NAMALWA (cell line): Measurements from ENCODE around the gene NR3C2.
"Not testable (repeated sequence)": the region's sequence is repeated elsewhere in the genome, so short reads cannot be mapped to it uniquely, and the experiment has no call there.

Source experiments
- DNase-seq: peaks from one replicate; pipeline ENCODE4 v3.0.0-alpha.2; 2015; ENCODE audit warnings: low spot score

Gene NR3C2

DNA sequence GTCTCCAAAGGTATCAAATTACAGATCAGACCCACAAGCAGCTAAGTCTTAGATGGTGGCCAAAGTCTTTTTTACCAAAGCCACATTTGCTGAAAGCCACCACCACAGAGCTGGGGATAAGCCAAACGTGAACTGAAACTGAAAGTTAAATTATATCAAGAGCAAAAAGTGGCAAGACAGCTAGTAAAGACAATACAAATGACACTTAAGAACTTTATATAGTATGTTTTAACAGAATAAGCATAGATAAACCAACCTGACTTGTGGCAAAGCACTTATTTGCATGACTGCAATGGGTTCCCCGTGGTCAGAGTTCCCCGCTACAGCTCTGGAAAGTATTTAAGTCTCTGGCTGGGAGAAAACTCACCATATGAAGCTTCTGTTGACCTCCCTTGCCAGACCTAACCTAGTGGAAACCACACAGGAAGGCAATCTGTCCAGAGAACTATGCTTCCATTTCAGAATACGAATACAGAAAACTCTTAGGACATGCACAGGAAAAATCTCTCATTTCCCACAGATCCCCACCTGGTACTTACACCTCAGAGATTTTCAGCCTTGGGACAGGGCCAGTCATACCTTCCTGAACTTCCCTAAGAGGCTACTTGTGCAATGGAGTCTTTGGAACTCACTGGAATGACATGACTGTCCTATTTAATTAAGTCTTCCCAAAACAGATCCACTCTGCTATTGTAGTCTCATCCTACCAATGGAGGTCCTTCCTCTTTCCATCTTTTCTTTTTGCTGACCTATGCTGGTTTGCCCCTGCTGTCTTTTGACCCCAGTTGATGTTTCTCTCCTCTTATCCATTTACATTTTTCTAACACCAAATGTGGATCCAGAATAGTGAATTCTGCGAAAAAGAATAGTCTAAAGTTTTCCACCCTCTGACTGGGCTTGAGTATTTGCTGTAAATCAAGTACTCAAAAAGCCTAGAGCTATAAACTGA, 225.1 kb downstream of the NR3C2 start:
- DNase-seq = peak; percentile 12

DNA sequence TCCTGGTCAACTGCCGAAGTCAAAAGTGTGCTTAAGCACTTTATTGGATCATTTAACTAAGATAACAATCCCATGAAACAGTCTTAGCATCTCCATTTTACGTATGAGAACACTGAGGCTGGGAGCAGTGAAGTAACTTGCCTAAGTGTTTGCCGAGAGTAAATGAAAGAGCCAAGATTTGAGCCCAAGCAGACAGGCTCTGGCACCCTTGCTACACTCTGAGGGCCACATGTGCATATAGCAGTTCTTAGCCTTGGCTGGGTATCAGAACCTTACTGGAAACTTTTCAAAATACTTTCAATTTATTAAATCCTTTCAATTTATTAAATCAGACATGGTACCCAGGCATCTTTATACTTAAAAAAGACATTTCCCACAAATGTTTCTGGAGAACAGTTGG, 225.9 kb downstream of the NR3C2 start:
- DNase-seq = no peak

DNA sequence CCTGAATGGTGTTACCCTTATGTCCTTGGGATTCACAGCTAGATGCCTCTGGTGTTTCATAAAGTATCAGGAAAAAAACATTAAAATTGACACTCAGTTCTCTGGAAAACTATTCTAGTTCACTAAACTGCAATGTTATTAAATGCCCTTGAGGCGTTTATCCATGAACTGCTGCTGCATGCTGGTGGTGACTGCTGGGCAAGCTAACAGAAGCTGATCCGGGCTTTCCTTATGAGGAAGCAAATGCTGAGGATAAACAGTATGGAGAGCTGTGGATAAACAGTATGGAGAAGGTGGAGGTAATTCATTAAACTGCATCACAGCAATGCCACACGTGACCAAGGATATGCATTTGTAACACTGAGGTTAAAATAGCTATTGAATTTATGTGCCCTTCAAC, 227.0 kb downstream of the NR3C2 start:
- no peak for DNase-seq

DNA sequence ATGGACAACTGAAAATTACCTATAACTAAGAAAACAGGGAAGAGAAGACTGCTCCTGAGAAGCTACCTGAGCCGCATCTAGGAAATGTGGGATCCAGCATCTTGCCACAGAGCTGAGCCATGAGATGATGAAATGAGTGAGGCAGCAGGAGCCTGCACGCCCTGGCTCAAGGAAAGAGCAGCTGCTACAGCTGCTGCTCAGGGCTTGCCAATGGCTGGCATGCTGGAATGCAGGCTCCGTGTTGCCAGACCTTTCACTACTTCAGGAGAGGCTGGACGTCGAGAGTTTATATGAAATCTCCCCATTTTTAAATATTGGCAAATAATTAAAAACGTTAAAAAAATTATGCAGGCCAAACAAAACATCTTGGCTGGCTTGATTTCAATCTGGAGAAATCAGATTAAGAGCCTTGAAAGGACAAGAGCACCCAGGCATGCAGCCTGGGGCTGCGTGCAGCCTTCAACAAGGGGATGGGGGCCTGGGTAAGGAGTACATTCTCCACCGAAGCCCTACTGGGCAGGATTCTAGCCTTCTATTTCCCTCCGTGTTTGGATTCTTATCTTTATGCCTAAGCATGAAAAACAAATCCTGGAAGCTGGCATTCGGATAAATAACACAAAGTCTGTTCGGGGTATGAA, 227.6 kb downstream of the NR3C2 start:
- no peak for DNase-seq

DNA sequence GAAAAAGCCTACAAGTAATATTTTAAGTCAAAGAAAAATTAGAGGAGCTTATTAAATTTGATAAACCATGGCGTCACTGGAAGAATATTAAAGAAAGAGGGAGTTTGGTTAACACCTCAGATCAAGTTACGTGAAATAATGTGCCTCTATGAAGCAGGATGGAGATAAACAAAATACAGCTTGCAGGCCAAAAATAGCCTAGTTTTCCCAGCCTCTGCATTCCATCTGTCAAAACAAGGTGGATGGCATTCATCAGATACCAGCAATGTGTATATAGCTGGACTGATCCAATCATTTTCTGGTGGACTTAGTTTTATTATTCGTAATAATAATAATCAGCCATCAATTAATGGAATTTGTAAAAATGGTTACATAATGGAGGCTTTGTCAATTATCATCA, 230.7 kb downstream of the NR3C2 start:
- DNase-seq = no peak

DNA sequence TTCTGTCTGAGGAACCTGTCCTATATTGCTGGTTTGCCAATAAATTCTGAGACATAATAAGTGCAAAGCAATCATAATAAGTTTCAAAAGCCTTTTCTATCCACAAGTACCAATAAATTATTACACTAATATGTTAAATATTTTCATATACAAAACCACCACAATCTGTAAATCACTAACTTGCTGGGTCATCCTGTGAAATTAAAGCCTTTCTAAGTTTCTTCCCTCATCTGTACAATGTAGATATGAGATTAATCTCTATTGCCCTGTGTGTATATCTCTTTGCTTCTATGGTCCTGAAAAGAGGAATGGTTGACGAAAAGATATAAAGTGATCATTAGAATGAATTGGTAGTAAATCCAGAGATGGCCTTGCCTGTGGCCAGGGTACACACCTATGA, 231.6 kb downstream of the NR3C2 start:
- no peak for DNase-seq

DNA sequence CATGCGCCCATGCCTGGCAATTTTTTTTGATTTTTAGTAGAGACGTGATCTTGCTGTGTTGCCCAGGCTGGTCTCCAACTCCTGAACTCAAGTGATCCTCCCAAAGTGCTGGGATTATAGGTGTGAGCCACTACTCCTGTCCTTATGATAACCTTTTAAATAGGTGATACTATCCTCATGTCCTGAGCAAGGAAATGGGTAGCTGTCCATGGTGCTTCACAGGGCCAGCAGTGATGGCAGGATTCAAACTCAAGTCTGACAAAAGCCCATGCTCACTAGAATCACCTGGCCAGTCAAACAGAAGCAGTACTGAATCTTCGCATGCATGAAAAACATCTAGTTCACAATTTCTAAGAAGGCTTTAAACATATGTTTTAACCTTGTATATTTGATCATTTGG, 235.1 kb downstream of the NR3C2 start:
- DNase-seq = no peak

DNA sequence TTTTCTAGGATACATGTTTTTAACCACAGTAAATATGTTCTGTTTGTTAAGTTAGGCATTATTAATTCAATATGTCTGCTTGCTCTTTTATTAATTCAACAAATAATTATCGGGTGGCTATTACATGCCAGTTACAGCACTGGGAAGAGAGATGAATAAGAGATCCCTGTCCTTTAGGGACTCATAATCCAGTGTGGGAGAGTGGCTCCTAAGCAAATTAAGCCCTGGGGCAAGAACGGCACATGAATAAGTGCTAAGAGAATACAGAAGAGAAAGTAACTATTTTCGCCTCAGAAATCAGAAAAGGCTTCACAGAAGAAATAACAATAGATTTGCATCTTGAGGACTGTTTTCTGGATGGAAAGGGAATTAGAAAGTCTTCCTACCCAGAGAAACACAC, 236.7 kb downstream of the NR3C2 start:
- DNase-seq = no peak

DNA sequence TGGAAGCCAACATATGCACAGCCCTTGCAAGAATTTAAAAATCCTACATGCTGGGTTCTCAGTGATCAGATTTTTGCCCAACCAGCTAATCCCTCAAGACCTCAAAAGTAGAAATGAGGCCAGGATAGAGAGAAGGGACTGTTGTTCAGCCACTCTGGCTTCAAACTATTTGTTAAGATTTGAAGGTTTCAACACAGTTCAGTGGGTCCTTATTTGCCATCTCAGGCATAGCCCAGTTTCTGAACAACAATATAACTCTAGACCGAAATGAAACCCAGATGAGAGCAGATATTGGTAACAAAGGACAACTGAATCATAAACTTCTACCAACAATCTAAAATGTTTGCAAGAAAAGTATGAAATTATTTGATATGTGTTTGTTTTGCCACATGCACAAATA, 237.3 kb downstream of the NR3C2 start:
- DNase-seq = no peak

DNA sequence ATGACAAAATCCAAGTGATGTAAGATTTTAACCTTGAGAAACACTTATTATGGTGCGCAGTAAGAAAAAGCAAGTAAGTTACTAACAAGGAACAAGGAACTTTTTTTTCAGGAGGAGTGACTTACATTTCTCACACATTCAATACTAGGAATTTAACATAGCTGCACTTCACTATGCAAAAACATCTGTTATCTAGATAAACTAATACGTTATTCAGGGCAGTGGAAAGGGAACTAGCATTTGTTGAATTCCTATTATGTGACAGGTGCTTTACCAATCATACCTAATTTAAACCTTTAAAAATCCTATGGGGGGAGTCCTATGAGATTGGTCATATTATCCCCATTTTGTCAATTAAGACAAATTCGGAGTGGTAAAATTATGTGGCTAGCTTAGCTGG, 238.0 kb downstream of the NR3C2 start:
- no peak for DNase-seq

DNA sequence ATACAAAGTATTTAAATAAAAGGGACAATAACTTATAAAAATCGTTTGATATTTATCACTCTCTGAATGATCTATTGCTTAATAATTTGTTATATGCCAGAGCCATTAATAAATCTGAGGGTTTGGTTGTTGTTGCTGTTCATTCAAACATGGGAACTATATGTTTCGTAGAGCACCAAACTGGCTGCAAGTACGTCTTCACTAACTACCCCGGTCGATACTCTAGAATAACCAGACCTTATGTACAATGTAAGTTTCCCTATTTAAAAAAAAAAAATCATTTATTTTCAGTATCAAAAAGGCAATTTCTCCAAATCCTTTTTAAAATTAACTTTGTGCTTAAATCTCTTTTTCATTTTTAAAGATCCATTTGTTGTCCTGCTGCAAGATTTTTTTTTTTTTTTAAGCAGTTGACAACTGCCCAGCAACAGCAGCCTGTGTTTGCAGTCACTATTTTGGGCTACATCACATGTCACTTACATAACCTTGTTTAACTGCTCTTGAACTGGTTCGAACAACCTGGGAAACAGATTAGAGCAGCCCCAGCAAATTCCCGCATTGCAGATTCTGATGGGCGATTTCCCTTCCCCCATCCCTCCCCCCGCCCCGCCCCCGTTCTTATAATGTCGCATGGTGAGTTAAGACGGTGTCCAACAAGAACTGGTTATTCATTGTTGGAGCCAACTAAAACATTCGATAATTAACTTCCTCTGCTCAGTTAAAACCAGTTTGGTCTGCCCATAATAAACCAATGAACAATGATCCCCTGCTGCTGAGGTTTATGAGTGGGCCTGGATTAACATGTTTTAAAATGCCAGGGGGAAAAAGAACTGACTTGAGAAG, 238.9 kb downstream of the NR3C2 start:
- DNase-seq = no peak

DNA sequence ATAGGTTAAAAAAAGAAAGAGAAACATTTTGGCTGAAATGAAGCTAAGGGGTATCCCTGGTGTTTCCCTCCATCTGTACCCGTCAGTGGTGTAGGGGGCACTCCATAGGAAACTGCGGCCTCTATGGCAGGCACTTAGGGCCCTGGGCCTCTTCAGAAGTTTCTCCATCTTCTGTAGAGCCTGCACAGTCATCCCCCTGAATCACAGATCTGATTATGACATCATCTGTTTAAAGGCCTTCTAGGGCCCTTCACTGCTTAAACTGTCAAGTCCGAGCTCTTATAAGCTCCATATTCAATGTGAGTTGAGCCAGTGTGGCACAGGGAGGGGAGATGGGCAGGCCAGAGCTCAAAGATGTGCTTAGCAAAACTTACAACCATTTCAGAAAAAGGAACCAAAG, 241.3 kb downstream of the NR3C2 start:
- no peak for DNase-seq

DNA sequence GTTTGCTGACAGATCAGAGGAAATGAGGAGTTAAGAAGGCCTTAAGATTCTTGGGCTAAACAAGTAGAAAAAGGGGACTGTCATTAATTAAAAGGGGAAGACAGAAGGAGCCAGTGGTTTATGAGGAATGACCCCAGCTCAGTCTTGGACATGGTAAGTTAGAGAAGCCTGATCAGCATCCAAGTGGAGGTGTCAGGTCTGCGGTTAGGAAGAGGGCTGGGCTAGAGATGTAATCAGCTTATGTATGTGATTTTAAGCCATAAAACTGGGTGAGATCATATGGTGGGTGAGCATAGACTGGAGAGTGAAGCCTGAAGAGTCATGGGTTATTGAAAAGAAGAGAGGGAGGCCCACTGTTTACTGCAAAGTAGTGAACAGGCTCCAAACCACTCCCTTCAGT, 246.1 kb downstream of the NR3C2 start:
- no peak for DNase-seq

DNA sequence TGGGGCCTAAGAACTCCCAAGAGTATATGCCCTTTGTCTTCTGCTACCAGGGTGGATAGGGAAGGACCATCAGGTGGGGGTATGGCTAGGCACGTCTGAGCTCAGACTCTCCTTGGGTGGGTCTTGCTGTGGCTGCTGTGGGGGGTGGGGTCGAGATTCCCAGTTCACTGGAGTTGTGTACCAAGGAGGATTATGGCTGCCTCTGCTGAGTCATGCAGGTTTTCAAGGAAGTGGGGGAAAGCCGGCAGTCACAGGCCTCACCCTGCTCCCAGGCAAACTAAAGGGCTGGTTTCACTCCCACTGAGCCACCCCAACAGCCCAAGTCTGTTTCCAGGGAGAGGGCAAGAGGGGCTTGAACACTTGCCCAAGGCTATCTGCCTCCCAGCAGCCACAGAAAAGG, 249.7 kb downstream of the NR3C2 start:
- no peak for DNase-seq

DNA sequence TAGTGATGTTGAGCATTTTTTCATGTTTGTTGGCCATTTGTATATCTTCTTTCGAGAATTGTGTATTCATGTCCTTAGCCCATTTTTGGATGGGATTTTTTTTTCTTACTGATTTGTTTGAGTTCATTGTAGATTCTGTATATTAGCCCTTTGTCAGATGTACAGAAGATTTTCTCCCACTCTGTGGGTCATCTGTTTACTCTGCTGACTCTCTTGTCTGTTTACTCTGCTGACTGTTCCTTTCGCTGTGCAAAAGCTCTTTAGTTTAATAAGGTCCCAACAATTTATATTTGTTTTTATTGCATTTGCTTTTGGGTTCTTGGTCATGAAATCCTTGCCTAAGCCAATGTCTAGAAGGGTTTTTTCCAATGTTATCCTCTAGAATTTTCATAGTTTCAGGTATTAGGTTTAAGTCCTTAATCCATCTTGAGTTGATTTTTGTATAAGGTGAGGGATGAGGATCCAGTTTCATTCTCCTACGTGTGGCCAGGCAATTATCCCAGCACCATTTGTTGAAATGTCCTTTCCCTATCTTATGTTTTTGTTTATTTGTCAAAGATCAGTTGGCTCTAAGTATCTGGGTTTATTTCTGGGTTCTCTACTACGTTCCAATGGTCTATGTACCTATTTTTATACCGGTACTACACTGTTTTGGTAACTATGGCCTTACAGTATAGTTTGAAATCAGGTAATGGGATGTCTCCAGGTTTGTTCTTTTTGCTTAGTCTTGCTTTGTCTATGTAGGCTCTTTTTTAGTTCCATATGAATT, 254.6 kb downstream of the NR3C2 start:
- not testable (repeated sequence) for DNase-seq

DNA sequence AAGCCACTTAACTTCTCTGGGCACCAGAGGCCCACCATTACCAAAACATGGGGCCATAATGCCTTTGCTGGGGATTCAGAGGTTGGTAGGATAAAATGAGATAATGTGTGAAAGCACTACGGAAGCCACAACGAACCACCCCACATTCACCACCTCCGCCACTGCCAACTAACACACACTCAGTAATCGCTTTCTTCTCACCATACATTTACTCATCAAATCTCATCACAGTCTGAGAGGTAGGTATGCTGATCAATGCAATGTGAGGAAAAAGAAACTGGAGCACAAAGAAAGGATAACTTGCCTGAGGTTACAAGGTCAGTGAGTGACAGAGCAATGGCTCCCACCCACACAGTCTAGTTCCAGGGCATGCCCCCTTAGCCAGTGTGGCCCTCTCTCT, 257.3 kb downstream of the NR3C2 start:
- DNase-seq = no peak

DNA sequence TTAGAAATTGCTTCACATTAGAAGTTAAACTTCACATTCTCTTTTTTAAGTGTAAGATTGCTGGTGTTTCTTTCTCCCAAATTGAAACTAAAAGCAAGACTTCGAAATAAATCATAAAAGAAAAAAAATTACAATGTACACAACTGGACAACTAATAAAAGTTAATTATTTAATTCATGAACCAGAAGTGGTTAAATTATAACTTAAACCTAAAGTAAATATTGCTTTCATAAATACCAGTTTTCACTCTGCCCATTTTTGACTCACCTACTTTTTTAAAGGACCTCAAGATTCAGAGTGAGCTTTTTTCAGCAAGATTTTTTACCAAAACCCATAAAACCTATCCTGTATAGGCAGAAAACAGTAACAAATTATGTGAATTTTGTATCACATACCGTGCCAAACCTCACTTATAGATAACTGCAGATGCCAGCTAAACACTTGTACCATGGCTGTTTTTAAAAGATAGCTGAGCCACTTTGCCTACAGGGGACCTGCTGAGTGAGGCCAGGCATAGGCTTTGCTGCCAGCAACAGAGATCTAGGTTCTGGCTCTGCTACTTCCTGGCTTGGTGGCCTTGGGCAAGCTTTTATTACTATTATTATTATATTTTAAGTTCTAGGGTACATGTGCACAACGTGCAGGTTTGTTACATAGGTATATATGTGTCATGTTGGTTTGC, 259.8 kb downstream of the NR3C2 start:
- no peak for DNase-seq

DNA sequence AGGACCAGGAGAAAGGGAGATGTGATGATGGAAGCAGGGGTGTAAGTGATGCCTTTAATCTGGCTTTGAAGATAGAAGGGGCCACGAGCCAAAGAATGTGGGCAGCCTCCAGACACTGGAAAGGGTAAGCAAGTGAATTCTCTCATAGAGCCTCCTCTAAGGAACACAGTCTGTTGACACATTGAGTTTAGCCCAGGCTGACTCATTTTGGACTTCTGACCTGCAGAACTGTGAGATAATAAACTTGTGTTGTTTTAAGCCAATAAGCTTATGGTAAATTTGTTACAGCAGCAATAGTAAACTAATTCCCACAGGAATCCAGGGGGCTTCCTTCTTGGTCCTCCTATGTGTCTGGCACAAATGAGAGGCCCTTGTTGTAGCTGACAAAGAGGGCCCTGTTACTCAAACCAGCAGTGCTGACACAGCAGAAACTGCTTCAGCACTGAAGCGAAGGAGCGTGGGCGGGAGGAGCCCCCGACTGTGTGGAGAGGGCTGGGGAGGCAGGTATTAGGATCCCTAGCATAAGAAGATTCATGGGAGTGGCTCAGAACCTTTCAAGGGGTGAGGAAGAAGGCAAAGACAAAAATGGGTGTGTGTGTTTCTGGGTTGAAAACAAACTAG, 268.7 kb downstream of the NR3C2 start:
- no peak for DNase-seq

DNA sequence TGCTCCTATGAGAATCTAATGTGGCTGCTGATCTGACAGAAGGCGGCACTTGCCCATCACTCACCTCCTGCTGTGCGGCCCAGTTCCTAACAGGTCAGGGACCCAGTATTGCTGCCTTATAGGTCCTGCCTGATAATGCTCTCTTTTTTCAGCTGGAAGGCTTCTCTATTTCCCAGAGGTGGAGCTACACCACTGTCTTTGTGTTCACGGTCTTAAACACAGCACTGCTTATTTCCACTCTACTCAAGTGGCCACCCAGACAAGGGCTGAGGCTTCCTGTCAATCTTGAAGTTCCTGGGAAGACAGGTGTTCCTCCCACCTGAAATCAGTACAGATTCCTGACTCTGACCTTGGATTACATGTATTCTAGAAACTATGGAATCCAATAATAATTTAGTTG, 270.6 kb downstream of the NR3C2 start:
- no peak for DNase-seq

DNA sequence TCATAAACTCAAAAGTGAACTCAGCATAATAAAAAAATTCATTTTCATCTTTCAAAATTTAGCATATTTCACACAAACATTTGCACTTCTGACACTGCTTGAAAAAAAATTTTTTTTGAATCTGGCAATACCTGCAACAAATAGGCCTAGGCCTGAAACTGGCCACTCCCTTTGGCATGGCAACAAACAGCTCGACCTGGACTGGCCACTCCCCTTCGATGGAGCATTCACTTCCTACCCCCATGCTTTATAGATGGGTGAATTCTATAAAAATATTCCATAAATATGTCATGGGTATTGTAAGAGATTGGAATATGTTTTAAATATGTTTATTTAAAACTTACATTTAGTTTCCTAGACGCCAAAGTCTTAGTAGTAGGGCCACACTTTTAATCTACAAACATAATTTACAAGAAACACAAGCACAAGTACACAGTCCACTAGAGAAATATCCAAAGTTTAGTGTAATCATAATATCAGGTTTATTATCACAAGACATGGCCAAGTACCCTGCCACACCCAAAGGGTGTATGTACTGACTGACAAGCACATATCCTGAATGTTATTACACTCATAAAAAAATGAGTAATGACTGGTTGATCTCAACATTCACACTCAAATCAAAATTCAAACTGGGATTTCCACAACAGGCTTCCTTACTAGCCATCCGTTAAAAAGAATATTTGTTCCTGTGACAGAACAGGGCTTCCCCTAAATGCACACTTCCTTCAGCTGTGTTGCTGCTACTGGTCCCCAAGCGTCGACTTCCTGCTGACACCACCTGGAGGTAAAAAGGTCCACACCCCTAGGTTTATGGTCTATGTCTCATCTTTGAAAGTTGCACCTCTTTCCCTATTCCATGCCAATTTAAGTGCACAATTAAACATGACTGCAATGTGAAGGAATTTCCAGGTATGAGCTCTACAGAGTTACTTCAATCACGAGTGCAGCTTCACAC, 271.5 kb downstream of the NR3C2 start:
- DNase-seq = no peak
